Parathyroid adenoma (tissue), 2 donors: ENCODE data around the gene SLC7A14.
A peak's percentile ranks its signal among the peaks of the same experiment; 100 is the strongest.

ENCODE experiments used
- H2AFZ ChIP-seq: fragments of 300-600 bp; sonication (generic); one replicate; pipeline ENCODE4 v1.7.0; 2017; ENCODE audit warnings: antibody characterized with exemption, mild to moderate bottlenecking
- H3K27ac ChIP-seq: fragments of 300-600 bp; sonication (generic); one replicate; pipeline ENCODE4 v1.7.0; 2017
- H3K27me3 ChIP-seq: fragments of 300-600 bp; sonication (generic); one replicate; pipeline ENCODE4 v1.7.0; 2017; ENCODE audit warnings: low read length; ENCODE audit not compliant: control insufficient read depth, insufficient read depth
- H3K36me3 ChIP-seq: fragments of 300-600 bp; sonication (generic); one replicate; pipeline ENCODE4 v1.7.0; 2017; ENCODE audit warnings: low read length; ENCODE audit not compliant: control insufficient read depth, insufficient read depth
- H3K4me1 ChIP-seq: fragments of 300-600 bp; sonication (generic); one replicate; pipeline ENCODE4 v1.7.0; 2017; ENCODE audit warnings: control low read depth
- H3K4me2 ChIP-seq: fragments of 300-600 bp; sonication (generic); one replicate; pipeline ENCODE4 v1.7.0; 2017; ENCODE audit warnings: low read length
- H3K4me3 ChIP-seq: fragments of 300-600 bp; sonication (generic); one replicate; pipeline ENCODE4 v1.7.0; 2017; ENCODE audit warnings: low read depth, low read length
- H3K79me2 ChIP-seq: fragments of 300-600 bp; sonication (generic); one replicate; pipeline ENCODE4 v1.7.0; 2017; ENCODE audit warnings: control low read depth
- H3K9ac ChIP-seq: fragments of 300-600 bp; sonication (generic); one replicate; pipeline ENCODE4 v1.7.0; 2017; ENCODE audit warnings: mild to moderate bottlenecking
- H3K9me3 ChIP-seq: fragments of 300-600 bp; sonication (generic); one replicate; pipeline ENCODE4 v1.7.0; 2017; ENCODE audit warnings: low read length; ENCODE audit not compliant: control insufficient read depth
- TF ChIP-seq, protein P1 (sequence below): fragments of 300-600 bp; sonication (generic); IDR thresholded peaks from one replicate; pipeline ENCODE4 v1.7.0; 2017; ENCODE audit warnings: antibody characterized with exemption, mild to moderate bottlenecking
- donor health status: primary hyperparathyroidism.

Gene SLC7A14

DNA sequence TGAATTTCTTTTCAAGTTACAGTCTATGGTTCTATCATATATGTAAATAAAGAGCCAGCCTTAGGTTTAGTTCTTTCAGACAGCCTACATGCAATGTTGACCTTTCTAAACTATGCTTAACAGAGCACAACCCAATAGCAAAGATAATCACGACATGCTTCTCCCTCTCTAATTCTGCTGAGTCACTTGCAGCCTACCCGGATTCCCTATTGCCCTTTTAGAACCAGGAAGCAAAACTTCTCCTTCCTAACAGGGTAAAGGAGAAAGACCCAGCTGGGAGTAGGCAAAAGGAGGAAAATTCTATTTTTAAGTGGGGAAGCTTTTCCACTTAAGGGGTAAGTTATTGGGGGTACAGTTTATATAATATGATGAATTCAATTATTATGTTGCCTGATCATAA is 79.3 kb downstream of the SLC7A14 start:
- Histone ChIP-seq H3K9me3 (no peaks in the 10 kb centered on the region), H2AFZ (no peak overlapping the region), H3K27ac (no peak overlapping the region), H3K4me3 (no peak overlapping the region), H3K36me3 (no peaks in the 10 kb centered on the region), H3K4me1 (no peaks in the 10 kb centered on the region), H3K79me2 (no peaks in the 10 kb centered on the region), H3K27me3 (no peaks in the 10 kb centered on the region), H3K9ac (no peak overlapping the region), H3K4me2 (no peak overlapping the region)
- TF ChIP-seq, protein P1, sequence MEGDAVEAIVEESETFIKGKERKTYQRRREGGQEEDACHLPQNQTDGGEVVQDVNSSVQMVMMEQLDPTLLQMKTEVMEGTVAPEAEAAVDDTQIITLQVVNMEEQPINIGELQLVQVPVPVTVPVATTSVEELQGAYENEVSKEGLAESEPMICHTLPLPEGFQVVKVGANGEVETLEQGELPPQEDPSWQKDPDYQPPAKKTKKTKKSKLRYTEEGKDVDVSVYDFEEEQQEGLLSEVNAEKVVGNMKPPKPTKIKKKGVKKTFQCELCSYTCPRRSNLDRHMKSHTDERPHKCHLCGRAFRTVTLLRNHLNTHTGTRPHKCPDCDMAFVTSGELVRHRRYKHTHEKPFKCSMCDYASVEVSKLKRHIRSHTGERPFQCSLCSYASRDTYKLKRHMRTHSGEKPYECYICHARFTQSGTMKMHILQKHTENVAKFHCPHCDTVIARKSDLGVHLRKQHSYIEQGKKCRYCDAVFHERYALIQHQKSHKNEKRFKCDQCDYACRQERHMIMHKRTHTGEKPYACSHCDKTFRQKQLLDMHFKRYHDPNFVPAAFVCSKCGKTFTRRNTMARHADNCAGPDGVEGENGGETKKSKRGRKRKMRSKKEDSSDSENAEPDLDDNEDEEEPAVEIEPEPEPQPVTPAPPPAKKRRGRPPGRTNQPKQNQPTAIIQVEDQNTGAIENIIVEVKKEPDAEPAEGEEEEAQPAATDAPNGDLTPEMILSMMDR = no peak

DNA sequence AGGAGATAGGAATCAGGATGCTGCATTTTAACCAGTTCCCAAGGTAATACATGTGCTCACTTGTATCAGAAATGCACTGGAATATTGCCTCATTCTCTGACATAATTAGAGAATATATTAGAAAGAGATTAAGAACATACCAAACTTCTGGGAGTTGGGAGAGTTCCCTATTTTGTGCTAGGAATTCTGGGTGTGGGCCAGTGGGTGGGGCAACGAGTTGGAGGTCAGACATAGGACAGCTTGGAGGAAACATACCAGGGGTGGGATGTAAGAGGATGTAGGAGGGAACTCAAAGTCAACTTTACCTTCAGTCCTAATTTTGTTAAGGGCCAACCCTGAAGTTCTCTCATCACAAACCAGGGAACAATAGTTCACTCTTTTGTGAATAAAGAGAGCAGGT is 83.6 kb downstream of the SLC7A14 start:
- TF ChIP-seq, protein P1 = no peak
- no peak overlapping the region for H3K27ac ChIP-seq
- H3K4me2 ChIP-seq = no peak overlapping the region
- no peak overlapping the region for H3K9ac ChIP-seq
- H3K36me3 ChIP-seq = no peaks in the 10 kb centered on the region
- H2AFZ ChIP-seq = no peak overlapping the region
- H3K4me3 ChIP-seq = no peak overlapping the region
- no peaks in the 10 kb centered on the region for H3K27me3 ChIP-seq
- H3K9me3 ChIP-seq = no peaks in the 10 kb centered on the region
- H3K4me1 ChIP-seq = no peaks in the 10 kb centered on the region
- no peaks in the 10 kb centered on the region for H3K79me2 ChIP-seq

DNA sequence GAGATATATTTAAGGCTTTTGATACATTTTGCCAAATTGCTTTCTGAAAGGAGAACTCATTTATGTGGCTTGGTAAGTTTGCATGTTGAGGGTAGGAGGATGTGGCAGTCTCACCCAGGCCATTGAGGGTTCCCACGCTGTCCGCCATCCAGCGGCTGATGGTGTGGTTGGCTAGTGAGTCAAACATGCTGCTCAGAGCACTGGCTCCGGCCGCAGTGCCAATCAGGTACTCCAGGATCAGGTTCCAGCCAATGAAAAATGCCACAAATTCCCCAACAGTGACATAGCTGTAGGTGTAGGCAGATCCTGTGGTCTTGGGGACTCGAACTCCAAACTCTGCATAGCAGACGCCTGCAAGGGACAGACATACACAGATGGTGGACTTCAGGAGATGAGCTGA is 84.9 kb downstream of the SLC7A14 start:
- H3K4me1 ChIP-seq = no peaks in the 10 kb centered on the region

DNA sequence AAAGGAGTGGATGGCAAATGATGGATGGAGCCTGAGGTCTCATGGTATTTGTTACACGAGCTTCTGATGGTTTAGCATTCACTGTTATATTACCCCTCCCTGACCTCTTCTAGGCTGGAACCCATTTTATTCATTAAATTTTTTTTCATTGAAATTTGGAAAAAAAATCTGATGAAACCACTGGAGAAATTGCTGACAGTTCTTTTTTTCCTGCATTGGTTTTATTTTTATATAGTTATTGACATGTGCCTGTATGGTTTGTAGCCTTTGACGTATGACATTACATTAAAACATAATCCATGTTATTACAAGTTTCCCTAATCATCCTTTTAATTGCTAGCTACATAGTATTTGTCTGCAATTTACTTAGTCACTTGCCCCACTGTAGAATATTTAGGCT is 85.4 kb downstream of the SLC7A14 start:
- Histone ChIP-seq H3K27ac (no peak overlapping the region), H3K27me3 (no peaks in the 10 kb centered on the region), H3K4me3 (no peak overlapping the region), H3K79me2 (no peaks in the 10 kb centered on the region), H3K9ac (no peak overlapping the region), H3K4me2 (no peak overlapping the region), H3K4me1 (no peaks in the 10 kb centered on the region), H3K36me3 (no peaks in the 10 kb centered on the region), H3K9me3 (no peaks in the 10 kb centered on the region), H2AFZ (no peak overlapping the region)
- TF ChIP-seq, protein P1 = no peak

More for the DNA sequence above, 84.9 kb downstream of the SLC7A14 start:
- H2AFZ ChIP-seq = no peak overlapping the region
- TF ChIP-seq, protein P1 = no peak
- H3K27me3 ChIP-seq = no peaks in the 10 kb centered on the region
- no peaks in the 10 kb centered on the region for H3K36me3 ChIP-seq
- no peaks in the 10 kb centered on the region for H3K79me2 ChIP-seq
- H3K4me3 ChIP-seq = no peak overlapping the region
- no peaks in the 10 kb centered on the region for H3K9me3 ChIP-seq
- no peak overlapping the region for H3K4me2 ChIP-seq
- H3K27ac ChIP-seq = no peak overlapping the region
- no peak overlapping the region for H3K9ac ChIP-seq

DNA sequence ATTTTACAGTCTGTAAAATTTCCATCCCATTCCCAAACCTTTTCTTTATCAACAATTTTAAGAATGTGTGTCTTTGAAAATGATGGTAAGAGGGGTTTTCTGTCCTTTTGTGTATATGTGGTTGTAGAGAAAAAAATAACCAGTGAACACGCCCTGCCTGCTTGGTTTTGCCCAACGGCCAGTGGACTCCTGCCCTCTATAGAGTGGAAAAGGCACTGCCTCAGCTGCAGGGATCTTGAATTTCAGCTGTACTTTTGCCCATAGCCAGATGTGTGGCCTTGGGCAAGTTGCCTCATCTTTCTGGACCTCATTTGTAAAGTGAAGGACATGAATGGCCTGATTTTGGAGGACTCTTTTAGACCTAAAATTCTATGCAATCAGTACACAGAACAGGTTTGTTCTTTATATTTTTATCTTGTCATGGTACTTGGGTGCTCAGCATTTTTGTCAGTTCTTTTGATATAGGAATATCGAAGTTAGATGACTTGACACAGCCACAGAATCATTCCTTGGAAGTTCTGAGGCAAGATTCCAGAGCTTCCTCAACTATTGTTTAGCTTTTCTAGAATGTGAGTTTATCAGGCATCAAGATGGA is 86.2 kb downstream of the SLC7A14 start:
- Histone ChIP-seq H3K4me1 (no peaks in the 10 kb centered on the region), H3K9me3 (no peaks in the 10 kb centered on the region)

More for the DNA sequence above, 86.2 kb downstream of the SLC7A14 start:
- Histone ChIP-seq H3K27me3 (no peaks in the 10 kb centered on the region), H3K79me2 (no peaks in the 10 kb centered on the region), H3K27ac (no peak overlapping the region), H3K36me3 (no peaks in the 10 kb centered on the region), H2AFZ (no peak overlapping the region), H3K4me2 (no peak overlapping the region), H3K9ac (no peak overlapping the region), H3K4me3 (no peak overlapping the region)
- TF ChIP-seq, protein P1 = peak; percentile 19
